Kidney epithelial cell (primary cell): ENCODE results near the gene NUP42. TPM values are rescaled to one million over a fixed set of nuclear protein-coding genes. Genes with fewer than 3 reads are reported as not detected.
A peak's percentile ranks its signal among the peaks of the same experiment; 100 is the strongest.
"Not testable (repeated sequence)": the region's sequence is repeated elsewhere in the genome, so short reads cannot be mapped to it uniquely, and the experiment has no call there.

Source experiments
- DNase-seq: peaks from one replicate; pipeline ENCODE4 v3.0.0-alpha.2; 2010; ENCODE audit warnings: low read depth
- H3K27me3 ChIP-seq: 2 replicates; pipeline ENCODE4 v1.6.0; 2011; ENCODE audit warnings: low read length; ENCODE audit not compliant: control insufficient read depth, insufficient read depth
- H3K36me3 ChIP-seq: 2 replicates; pipeline ENCODE4 v1.5.1; 2011; ENCODE audit warnings: low read length; ENCODE audit not compliant: control insufficient read depth, insufficient read depth
- H3K4me3 ChIP-seq: 2 replicates; pipeline ENCODE4 v1.5.1; 2011; ENCODE audit warnings: low read depth, mild to moderate bottlenecking, control low read depth, low read length
- total RNA-seq: library from RNA; depleted of rRNA; stranded (reverse); fragments of >200 nt; gene quantifications from 2 replicates; pipeline ENCODE4 v1.2.3, GENCODE V29; 2015
- TF ChIP-seq, protein P1 (sequence below): IDR thresholded peaks from 2 replicates; pipeline ENCODE4 v1.5.1; 2011; ENCODE audit warnings: mild to moderate bottlenecking, moderate library complexity, low read length, control low read depth, inconsistent platforms; ENCODE audit not compliant: insufficient read depth, poor library complexity, severe bottlenecking

The NUP42 gene
- total RNA-seq, 1 donor from 2014 or later: 50.1 TPM

DNA sequence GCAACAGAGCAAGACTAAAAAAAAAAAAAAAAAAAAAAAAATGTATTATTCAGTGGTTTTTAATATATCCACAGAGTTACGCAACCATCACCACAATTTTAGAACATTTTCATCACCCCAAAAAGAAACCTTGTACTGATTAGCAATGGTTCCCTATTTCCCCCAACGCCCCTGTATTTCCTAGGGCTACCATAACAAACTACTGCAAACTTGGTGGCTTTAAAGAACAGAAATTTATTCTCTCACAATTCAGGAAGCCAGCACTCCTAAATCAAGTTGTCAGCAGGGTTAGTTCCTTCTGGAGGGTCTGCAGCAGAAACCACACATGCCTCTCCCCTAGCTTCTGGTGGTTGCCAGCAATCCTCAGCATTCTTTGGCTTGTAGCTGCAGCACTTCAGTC, 5.9 kb upstream of the NUP42 start:
- Histone ChIP-seq H3K27me3 (no peaks in the 10 kb centered on the region), H3K36me3 (no peaks in the 10 kb centered on the region), H3K4me3 (no peak overlapping the region)
- TF ChIP-seq, protein P1, sequence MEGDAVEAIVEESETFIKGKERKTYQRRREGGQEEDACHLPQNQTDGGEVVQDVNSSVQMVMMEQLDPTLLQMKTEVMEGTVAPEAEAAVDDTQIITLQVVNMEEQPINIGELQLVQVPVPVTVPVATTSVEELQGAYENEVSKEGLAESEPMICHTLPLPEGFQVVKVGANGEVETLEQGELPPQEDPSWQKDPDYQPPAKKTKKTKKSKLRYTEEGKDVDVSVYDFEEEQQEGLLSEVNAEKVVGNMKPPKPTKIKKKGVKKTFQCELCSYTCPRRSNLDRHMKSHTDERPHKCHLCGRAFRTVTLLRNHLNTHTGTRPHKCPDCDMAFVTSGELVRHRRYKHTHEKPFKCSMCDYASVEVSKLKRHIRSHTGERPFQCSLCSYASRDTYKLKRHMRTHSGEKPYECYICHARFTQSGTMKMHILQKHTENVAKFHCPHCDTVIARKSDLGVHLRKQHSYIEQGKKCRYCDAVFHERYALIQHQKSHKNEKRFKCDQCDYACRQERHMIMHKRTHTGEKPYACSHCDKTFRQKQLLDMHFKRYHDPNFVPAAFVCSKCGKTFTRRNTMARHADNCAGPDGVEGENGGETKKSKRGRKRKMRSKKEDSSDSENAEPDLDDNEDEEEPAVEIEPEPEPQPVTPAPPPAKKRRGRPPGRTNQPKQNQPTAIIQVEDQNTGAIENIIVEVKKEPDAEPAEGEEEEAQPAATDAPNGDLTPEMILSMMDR: no peak
- DNase-seq: no peak

- H3K4me3 ChIP-seq: peak overlapping the region; percentile 84
- DNase-seq: no peak
- H3K36me3 ChIP-seq: no peaks in the 10 kb centered on the region
- TF ChIP-seq, protein P1: no peak
- no peaks in the 10 kb centered on the region for H3K27me3 ChIP-seq
Observed at GRCh38 chr7:23183279-23184012, 1.6 kb downstream of the NUP42 start.

DNA sequence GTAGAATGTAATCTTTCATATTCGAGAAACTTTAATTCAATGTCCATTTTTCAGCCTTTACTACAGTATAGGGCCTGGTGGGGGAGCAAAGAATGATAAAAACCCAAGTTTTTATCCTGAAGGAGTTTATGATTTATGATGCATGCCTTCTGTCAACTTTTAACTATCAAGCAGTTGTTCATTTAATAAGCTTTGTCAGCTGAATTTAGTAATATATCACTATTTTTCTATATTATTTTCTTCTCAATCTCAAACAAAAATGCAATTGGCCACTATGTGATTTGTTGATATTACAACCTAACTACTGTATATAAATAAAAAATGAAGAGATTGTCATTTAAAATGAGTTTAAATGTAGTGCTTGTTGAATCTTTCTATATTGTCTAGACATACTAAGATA, 2.4 kb downstream of the NUP42 start:
- Histone ChIP-seq H3K36me3 (no peaks in the 10 kb centered on the region), H3K4me3 (no peak overlapping the region), H3K27me3 (no peaks in the 10 kb centered on the region)
- DNase-seq: no peak
- TF ChIP-seq, protein P1: no peak

DNA sequence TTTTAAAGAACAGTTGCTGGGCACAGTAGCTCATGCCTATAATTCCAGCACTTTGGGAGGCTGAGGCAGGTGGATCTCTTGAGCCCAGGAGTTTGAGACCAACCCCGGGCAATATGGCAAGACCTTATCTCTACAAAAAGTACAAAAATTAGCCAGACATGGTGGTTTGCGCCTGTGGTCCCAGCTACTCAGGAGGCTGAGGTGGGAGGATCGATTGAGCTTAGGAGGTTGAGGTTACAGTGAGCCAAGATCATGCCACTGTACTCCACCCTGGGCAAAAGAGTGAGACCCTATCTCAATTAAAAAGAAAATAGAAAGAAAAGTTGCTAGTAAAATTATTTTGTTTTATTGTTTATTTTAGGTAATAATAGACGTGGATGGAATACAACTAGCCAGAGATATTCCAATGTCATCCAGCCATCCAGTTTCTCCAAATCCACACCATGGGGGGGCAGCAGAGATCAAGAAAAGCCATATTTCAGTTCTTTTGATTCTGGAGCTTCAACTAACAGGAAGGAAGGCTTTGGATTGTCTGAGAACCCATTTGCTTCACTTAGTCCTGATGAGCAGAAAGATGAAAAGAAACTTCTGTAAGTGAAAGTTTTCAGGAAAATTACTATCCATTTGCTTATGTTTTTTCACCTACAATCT, 3.0 kb downstream of the NUP42 start:
- Histone ChIP-seq H3K4me3 (no peak overlapping the region), H3K27me3 (no peaks in the 10 kb centered on the region), H3K36me3 (no peaks in the 10 kb centered on the region)
- TF ChIP-seq, protein P1: peak; percentile 50
- DNase-seq: no peak

GRCh38 chr7:23185980-23186379, 4.1 kb downstream of the NUP42 start:
- no peak overlapping the region for H3K4me3 ChIP-seq
- H3K27me3 ChIP-seq: no peaks in the 10 kb centered on the region
- TF ChIP-seq, protein P1: no peak
- H3K36me3 ChIP-seq: no peaks in the 10 kb centered on the region
- no peak for DNase-seq

DNA sequence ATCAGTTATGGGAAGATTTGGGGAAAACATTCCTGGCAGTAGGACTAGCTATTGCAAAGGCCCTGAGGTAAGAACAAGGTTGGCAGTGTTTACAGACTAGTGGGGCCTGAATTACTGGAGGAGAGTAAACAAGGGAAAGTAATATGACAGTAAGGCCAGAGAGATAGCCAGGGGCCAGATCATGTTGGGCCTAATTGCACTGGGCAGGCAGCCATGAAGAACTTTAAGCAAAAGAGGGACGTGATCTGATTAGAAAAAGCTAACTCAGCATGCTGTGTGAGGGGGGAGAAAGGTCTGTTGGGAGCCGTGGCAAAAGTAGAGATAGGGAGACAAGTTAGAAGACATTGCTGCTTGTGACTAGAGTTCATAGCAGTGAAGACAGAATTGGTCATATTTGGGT, 9.2 kb downstream of the NUP42 start:
- Histone ChIP-seq H3K4me3 (no peak overlapping the region), H3K27me3 (no peaks in the 10 kb centered on the region), H3K36me3 (no peaks in the 10 kb centered on the region)
- no peak for DNase-seq
- TF ChIP-seq, protein P1: no peak

GRCh38 chr7:23193650-23194227, 11.9 kb downstream of the NUP42 start:
- H3K27me3 ChIP-seq, H3K4me3 ChIP-seq, DNase-seq, H3K36me3 ChIP-seq: not testable (repeated sequence)
